ENCODE data around the gene GBP4. TPM values are rescaled to one million over a fixed set of nuclear protein-coding genes. Genes with fewer than 3 reads are reported as not detected.
A peak's percentile ranks its signal among the peaks of the same experiment; 100 is the strongest.

GBP4 gene
- total RNA-seq, 1 experiment from 2014 or later: 0.07 TPM

DNA sequence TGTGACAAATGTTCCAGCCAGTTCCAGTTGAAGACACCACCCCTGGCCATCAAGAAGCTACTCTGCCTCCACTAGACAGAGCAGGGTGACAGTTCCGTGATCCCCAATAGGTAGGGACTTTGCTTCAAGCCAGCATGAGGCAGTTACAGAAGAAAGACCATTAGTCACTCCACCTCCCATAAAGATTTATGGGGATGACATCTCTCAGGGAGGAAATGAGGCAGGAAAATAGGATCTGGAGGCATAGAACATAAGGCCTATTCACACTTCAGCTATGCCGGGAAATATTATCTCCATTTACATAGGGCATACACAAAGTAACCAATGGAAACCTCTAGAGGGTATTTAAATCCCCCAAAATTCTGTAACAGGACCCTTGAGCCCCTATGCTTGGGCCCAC is 19.4 kb downstream of the GBP4 start:
- no peaks in the 10 kb centered on the region for H4K20me1 ChIP-seq (ENCODE audit: low read length)
- peak overlapping the region; percentile 27; the same call in 1 of the 2 replicates for H2AFZ ChIP-seq (ENCODE audit: low read length)
- H3K79me2 ChIP-seq (ENCODE audit: low read length): no peaks in the 10 kb centered on the region
- DNase-seq: peak; percentile 72
- H3K27me3 ChIP-seq (ENCODE audit: low read length): no peaks in the 10 kb centered on the region
- peak overlapping the region; percentile 42 for H3K27ac ChIP-seq (ENCODE audit: low read length)
- H3K9ac ChIP-seq (ENCODE audit: low read length): no peak overlapping the region
- intact Hi-C loops (cut with micrococcal nuclease): loop anchor here (5.0 kb wide), 1 partner anchor 157 kb away; the partner anchor contains the start of gene GBP3
- no peak overlapping the region for H3K4me3 ChIP-seq (ENCODE audit: low read length)
- peak; percentile 89 for ATAC-seq
- BruUV-seq (replicated peaks): no TSS peak
- H3K4me1 ChIP-seq (ENCODE audit: insufficient read depth, low read length): peaks cover 8% of the 10 kb centered on the region; the same call in 1 of the 2 replicates
- CTCF ChIA-PET: no interaction called here
- no peaks in the 10 kb centered on the region for H3K36me3 ChIP-seq (ENCODE audit: low read depth, low read length)
- TF ChIP-seq, protein P1, sequence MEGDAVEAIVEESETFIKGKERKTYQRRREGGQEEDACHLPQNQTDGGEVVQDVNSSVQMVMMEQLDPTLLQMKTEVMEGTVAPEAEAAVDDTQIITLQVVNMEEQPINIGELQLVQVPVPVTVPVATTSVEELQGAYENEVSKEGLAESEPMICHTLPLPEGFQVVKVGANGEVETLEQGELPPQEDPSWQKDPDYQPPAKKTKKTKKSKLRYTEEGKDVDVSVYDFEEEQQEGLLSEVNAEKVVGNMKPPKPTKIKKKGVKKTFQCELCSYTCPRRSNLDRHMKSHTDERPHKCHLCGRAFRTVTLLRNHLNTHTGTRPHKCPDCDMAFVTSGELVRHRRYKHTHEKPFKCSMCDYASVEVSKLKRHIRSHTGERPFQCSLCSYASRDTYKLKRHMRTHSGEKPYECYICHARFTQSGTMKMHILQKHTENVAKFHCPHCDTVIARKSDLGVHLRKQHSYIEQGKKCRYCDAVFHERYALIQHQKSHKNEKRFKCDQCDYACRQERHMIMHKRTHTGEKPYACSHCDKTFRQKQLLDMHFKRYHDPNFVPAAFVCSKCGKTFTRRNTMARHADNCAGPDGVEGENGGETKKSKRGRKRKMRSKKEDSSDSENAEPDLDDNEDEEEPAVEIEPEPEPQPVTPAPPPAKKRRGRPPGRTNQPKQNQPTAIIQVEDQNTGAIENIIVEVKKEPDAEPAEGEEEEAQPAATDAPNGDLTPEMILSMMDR (conservative IDR thresholded peaks at IDR 0.05; ENCODE audit: low read depth, low read length): no peak
- no peak for TF ChIP-seq EZH2phosphoT487 (IDR thresholded peaks at IDR 0.05; ENCODE audit: borderline replicate concordance, low read length)
- TF ChIP-seq EZH2 (IDR thresholded peaks at IDR 0.05; ENCODE audit: low read length, unreplicated experiment): no peak
- POLR2A ChIA-PET (ENCODE audit: unreplicated experiment): no interaction called here
- no peak overlapping the region for H3K4me2 ChIP-seq (ENCODE audit: low read length)
- H3K9me3 ChIP-seq (ENCODE audit: low read length): no peaks in the 10 kb centered on the region
- H3F3A ChIP-seq (ENCODE audit: low read length, unreplicated experiment): no peaks in the 10 kb centered on the region
- no peaks in the 10 kb centered on the region for H3K9me2 ChIP-seq (replicated peaks; ENCODE audit: low read length)

DNA sequence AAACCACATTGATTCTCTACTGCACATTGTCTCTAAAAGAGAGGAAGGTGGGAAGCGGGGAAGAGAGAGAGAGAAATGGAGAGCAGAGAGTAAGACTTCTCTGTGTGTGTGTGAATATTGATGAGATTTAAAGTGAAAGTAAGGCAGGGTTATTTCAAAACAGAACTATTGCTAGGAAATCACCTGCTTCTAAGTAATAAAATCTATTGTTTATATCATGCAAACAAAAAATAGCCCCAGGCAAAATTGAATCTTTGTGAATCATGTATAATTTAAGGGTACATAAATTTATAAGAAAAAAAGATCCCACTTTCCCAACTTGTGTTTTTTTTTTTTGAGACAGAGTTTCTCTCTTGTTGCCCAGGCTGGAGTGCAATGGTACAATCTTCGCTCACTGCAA is 21.8 kb downstream of the GBP4 start:
- Histone ChIP-seq H3K36me3 (ENCODE audit: low read depth, low read length) (no peaks in the 10 kb centered on the region), H3K4me1 (ENCODE audit: insufficient read depth, low read length) (peaks cover 8% of the 10 kb centered on the region; the same call in 1 of the 2 replicates), H3K9ac (ENCODE audit: low read length) (no peak overlapping the region), H3K9me3 (ENCODE audit: low read length) (no peaks in the 10 kb centered on the region), H3F3A (ENCODE audit: low read length, unreplicated experiment) (no peaks in the 10 kb centered on the region), H3K4me3 (ENCODE audit: low read length) (no peak overlapping the region), H2AFZ (ENCODE audit: low read length) (no peak overlapping the region), H3K27me3 (ENCODE audit: low read length) (no peaks in the 10 kb centered on the region), H3K79me2 (ENCODE audit: low read length) (no peaks in the 10 kb centered on the region), H3K4me2 (ENCODE audit: low read length) (peak overlapping the region; percentile 1; the same call in 1 of the 2 replicates), H4K20me1 (ENCODE audit: low read length) (no peaks in the 10 kb centered on the region), H3K9me2 (replicated peaks; ENCODE audit: low read length) (no peaks in the 10 kb centered on the region), H3K27ac (ENCODE audit: low read length) (no peak overlapping the region)
- ATAC-seq (no peak), DNase-seq (peak; percentile 34)
- CTCF ChIA-PET: no interaction called here
- intact Hi-C loops (cut with micrococcal nuclease): loop anchor here (5.0 kb wide), 1 partner anchor 155 kb away; the partner anchor contains the start of gene GBP3
- POLR2A ChIA-PET (ENCODE audit: unreplicated experiment): no interaction called here
- TF ChIP-seq, protein P1 (conservative IDR thresholded peaks at IDR 0.05; ENCODE audit: low read depth, low read length): no peak
- TF ChIP-seq EZH2 (IDR thresholded peaks at IDR 0.05; ENCODE audit: low read length, unreplicated experiment) (no peak), EZH2phosphoT487 (IDR thresholded peaks at IDR 0.05; ENCODE audit: borderline replicate concordance, low read length) (no peak)
- BruUV-seq (replicated peaks): no TSS peak

DNA sequence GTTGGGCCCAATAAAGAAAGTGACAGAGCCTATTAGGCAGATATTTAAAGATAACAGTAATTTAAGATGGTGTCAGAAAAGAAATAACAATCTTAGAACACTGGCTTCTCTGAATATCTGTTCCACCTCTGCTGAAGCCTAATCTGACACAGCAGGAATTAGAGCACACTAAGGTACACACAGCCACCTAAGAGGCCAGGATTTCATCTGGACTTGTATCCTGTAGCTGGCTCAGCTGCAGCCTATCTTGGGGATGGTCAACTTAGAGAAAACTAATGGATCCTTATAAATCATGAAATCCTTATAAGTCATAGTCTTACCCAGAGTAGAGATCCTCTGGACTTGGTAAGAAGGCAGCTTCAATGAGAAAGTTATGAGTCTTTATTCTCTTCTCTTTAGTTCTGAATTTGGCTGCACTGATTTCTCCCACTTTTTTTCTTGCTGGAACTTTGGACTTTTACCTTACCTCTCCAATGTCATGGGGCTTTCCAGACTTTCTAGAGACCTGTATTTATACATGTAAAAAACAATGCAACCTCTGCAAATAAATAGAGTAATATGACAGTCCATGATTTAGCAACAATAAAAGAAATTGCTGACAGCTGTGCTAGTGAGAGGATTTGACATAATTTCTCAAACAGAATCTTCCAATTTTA is 23.0 kb downstream of the GBP4 start, which contains the start of gene GBP7:
Gene GBP7, minus strand, starts transcription at position 403 of the 656 bp plus-strand sequence. CDS start 4,068 bp downstream, outside the sequence.
- no TSS peak for BruUV-seq (replicated peaks)
- Histone ChIP-seq H3K79me2 (ENCODE audit: low read length) (no peaks in the 10 kb centered on the region), H3F3A (ENCODE audit: low read length, unreplicated experiment) (no peaks in the 10 kb centered on the region), H3K4me2 (ENCODE audit: low read length) (peak within 1 kb of the TSS; percentile 1; the same call in 1 of the 2 replicates), H3K9me3 (ENCODE audit: low read length) (no peaks in the 10 kb centered on the region), H3K9me2 (replicated peaks; ENCODE audit: low read length) (no peaks in the 10 kb centered on the region), H3K4me1 (ENCODE audit: insufficient read depth, low read length) (peaks cover 8% of the 10 kb centered on the region; the same call in 1 of the 2 replicates), H2AFZ (ENCODE audit: low read length) (no peak within 1 kb of the TSS), H3K27me3 (ENCODE audit: low read length) (no peaks in the 10 kb centered on the region), H3K36me3 (ENCODE audit: low read depth, low read length) (no peaks in the 10 kb centered on the region), H3K4me3 (ENCODE audit: low read length) (no peak within 1 kb of the TSS), H3K9ac (ENCODE audit: low read length) (no peak within 1 kb of the TSS), H3K27ac (ENCODE audit: low read length) (no peak within 1 kb of the TSS), H4K20me1 (ENCODE audit: low read length) (no peaks in the 10 kb centered on the region)
- CTCF ChIA-PET: no interaction called here
- intact Hi-C loops (cut with micrococcal nuclease): loop anchor here (5.0 kb wide), 1 partner anchor 153 kb away; the partner anchor contains the start of gene GBP3
- ATAC-seq (no peak), DNase-seq (no peak)
- no peak for TF ChIP-seq EZH2 (IDR thresholded peaks at IDR 0.05; ENCODE audit: low read length, unreplicated experiment)
- TF ChIP-seq, protein P1 (conservative IDR thresholded peaks at IDR 0.05; ENCODE audit: low read depth, low read length): no peak
- TF ChIP-seq EZH2phosphoT487 (IDR thresholded peaks at IDR 0.05; ENCODE audit: borderline replicate concordance, low read length): no peak
- POLR2A ChIA-PET (ENCODE audit: unreplicated experiment): no interaction called here

Data from PC-3 (cell line).